GM21619 (cell line): Measurements from ENCODE around the gene CCR5.

Experiments used
- ATAC-seq: cut with Tn5 transposase; IDR thresholded peaks from one replicate; pipeline ENCODE4 v1.9.1; 2021; ENCODE audit not compliant: unreplicated experiment

Gene CCR5

DNA sequence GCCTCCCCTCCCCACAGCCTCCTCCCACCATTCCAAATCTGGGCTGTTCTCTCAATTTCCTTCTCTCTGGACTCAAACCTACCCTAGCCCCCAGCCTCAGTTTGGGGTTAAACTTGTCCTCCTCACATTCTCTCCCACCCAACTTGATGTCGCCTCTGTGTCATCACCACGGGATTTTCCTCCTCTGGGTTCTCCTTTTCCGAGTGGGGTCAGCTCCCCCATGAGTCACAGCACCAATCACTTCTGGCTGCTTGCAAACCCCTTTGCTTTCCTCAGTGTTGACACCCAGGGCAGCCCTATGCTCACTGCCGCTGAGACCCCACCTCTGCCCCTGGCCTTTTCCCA lies 35.7 kb downstream of the CCR5 start:
- no peak for ATAC-seq

DNA sequence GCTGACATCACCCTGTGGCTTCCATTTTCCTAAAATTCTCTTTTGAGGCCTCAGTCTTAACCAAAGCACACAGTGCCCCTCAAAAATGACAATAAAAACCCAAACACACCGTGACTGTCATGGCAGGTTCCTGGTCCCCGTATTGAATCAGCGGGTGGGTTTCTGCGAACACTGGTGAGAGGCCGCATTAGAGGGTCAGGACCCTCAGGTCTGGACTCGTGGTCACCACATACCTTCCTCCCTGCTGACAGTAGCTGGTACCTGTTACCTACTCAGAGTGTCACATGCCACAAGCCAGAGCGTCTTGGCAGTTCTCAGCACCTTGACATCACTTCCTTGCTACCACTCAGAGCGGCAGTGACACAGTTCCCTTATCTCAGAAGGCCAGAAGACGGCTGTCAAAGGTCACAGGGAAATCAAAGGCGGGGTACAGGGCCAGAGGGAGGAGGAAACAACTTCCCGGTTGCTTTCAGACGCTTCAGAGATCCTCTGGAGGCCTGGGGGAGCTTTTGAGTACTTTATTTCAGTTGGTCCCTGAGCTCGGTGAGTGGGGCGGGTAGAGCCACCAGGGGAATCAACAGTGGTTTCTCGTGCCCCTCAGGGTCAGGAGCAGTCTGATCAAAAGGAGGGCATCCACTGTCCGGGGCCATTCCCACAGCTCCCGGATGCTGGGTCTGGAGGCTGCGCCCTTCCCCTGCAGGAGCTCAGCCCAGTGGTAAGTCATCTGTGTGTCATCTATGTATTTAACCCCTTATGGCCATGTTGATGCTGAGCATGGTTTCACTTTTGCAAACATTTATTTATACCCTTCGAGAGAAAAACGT lies 36.3 kb downstream of the CCR5 start, which contains the start of the genes CCR5AS and CCRL2:
TSS of gene CCR5AS (minus strand) at position 279 of the 824 bp plus-strand sequence.
TSS of gene CCRL2 (plus strand) at position 472 of the 824 bp plus-strand sequence. CDS start 821 bp downstream, outside the sequence.
- no peak for ATAC-seq

DNA sequence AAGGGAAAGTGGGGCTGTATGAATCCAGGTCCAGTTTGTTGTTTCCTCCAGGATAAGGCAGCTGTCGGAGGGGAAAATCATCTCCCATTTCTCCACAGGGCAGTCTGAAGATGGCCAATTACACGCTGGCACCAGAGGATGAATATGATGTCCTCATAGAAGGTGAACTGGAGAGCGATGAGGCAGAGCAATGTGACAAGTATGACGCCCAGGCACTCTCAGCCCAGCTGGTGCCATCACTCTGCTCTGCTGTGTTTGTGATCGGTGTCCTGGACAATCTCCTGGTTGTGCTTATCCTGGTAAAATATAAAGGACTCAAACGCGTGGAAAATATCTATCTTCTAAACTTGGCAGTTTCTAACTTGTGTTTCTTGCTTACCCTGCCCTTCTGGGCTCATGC lies 37.2 kb downstream of the CCR5 start:
- ATAC-seq: no peak

DNA sequence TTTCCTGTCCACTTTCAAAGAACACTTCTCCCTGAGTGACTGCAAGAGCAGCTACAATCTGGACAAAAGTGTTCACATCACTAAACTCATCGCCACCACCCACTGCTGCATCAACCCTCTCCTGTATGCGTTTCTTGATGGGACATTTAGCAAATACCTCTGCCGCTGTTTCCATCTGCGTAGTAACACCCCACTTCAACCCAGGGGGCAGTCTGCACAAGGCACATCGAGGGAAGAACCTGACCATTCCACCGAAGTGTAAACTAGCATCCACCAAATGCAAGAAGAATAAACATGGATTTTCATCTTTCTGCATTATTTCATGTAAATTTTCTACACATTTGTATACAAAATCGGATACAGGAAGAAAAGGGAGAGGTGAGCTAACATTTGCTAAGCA lies 38.1 kb downstream of the CCR5 start:
- ATAC-seq: no peak

DNA sequence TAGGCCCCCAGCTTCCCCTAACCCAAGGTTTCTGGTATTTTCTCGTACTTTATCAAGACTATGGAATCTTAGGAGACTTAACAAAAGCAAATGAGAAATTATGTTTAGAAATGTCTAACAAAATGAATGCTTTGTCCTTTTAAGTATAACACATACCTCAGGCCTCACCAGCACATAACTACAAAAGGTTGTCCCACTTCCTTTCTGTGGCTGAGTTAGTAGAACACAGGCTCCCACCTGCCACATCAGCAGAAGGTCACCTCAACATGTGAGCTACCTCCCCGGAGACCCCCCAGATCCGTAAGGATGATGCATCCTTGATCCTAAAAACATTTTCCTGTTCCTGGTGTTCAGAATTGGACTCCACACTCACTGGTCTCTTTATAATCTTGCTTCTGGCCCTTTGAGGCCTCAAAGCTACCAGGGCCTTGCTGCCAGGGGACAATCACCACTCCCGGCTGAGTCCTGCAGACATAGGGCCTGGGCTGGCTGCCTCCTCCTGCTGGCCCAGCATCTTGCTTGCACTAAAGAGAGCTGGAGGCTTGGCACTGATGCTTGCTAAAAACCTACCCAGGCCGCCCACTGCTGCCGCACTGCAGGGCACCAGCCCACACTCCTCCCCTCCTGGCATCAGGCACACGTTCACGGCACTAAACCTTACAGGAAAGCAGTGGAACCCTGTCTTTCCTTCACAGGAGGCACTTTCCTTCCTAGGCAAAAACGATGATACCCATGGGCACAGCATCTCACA lies 39.2 kb downstream of the CCR5 start:
- ATAC-seq: no peak

DNA sequence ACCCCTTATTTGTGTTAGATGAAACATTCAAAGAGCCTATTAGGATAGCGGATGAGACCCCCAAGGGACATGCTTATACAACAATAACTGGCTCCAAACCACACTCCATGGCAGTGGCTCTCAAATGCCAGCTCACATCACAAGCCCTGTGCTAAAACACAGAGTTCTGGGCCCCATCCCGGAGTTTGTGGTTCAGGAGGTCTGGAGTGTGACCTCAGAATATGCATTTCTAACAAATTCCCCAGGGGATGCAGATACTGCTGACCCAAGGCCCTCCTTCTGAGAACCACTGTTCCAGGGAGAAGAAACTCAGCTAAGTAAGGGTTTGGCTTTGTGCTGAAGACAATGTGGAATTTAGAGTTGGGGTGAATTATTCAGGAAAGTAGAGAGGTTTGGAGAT lies 39.9 kb downstream of the CCR5 start:
- ATAC-seq: no peak

DNA sequence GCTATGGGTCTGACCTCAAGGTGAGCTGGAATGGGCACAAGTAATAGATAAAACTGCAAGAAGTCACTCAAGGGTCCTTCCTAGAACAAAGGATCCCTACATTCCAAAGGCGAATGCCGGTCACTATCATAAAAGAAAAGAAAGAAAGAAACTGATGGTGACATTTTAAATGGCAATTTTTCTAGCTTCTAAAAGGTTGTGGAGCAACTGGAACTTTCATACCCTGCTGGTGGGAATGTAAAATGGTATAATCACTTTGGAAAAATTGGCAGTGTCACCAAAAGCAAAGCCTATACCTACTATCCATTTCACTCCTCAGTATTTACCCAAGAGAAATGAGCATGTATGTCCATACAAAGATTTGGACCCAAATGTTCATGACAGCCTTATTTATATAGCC lies 40.5 kb downstream of the CCR5 start:
- ATAC-seq: no peak

DNA sequence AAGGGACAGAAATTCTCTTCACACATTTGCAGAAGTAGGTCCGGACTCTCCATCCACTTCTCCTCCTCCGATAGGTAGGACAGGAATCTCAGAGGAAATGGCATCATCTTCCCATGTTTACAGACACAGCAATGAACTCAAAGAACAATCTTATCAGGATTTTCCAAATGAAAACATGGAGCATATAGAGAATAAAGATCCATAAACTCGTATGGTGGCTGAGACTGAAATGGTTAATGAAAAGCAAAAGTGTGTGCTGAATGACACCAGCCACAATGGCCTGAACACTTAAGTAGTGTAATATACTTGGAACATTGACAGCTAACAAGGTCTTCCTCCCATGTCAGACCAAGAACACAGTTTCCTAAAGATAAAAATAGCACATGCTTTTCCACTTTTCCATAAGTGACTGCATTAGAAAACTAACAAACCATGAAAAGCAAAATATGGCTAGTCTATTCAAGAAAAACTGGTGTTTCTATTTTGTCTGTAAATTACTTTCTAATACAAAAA lies 42.1 kb downstream of the CCR5 start:
- no peak for ATAC-seq

DNA sequence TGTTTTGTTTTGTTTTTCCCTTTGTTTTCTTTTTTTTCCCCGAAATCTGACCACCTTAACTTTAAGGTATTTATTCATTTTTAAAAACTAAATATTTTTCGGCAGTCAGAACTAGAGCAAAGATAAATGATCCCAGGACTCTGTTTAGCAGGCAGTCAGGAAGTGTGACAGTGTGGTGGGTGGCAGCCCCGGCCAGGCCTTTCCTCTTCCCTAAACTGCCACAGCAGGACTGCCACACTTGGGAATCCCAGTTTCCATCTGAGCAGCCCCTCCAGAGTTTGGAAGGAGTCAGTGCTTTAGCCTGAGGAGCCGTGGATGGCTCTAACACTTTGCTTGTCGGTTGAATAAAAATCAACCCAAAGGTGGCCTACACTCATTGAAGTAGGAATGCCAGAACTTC lies 43.2 kb downstream of the CCR5 start:
- ATAC-seq: no peak

DNA sequence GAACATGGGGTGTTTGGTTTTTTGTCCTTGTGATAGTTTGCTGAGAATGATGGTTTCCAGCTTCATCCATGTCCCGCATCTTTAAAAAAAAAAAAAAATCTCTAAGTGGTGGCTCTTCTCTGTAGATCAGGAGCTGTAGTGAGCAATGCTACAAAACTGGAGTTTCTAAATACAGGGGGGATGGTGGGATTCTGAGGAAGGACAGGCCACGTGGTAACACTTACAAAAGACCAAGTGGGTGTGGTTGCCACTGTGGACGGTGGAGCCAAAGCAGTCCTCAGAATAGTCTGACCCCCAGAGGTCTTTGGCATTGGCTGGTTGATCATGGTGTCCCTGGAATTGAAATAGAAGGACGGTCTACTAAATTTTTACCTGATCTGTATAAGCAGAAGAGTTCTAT lies 44.0 kb downstream of the CCR5 start:
- ATAC-seq: no peak

DNA sequence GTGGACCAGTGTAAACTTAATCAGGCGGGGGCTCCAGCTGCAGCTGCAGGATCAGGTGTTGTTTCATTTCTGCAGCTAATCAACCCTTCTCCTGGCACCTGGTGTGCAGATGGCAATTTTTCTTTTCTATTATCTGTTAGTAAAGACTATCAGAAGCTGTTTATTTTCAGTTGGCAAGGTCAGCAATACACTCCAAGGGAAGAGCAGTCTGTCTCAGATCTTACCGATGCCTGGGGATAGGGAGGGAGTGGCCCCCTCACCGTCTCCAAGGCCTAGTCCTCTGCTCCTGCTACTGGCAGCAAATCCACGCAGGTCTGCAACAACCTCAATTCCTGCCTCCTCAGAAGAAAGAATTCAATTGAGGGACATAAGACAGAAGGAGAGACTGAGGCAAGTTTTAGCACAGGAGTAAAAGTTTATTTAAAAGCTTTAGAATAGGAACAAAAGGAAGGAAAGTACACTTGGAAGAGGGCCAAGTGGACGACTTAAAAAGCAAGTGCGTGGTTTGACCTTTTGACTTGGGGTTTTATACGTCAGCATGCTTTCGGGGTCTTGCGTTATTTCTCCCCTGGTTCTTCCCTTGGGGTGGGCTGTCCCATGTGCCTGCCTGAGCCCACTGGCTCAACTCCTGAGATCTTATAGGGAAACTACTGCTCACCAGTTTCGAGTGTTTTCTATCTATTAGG lies 45.5 kb downstream of the CCR5 start:
- ATAC-seq: no peak

DNA sequence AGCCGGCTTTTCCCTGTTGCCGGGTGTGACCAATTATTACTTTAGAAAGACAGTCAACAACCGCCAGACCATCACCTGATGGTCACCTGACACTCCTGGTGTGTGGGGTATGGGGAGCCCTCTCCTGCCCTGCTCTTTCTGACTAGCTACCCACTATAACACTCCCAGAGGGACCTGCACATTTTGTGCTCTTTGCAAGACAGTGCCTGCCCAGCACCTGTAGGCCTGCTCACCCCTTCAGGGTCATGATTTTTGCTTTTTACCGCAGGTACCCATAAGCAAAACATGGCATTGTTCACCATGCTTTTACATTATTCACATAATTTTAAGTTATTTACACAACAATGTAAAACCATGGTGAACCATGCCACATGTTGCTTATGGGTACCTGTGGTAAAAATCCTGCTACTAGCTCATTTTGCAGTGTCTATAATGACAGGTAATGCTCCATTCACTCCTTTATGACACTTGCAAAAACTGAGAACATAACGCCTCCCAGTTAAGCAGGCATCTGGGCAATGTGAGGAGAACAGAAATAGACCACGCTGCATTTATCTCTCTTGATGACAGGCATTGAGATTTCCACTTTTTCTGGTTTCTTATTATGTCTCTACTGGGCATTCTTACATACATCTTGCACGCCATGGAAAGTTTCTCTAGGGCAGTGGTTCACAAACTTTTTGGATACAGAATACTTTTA lies 46.2 kb downstream of the CCR5 start:
- ATAC-seq: no peak

DNA sequence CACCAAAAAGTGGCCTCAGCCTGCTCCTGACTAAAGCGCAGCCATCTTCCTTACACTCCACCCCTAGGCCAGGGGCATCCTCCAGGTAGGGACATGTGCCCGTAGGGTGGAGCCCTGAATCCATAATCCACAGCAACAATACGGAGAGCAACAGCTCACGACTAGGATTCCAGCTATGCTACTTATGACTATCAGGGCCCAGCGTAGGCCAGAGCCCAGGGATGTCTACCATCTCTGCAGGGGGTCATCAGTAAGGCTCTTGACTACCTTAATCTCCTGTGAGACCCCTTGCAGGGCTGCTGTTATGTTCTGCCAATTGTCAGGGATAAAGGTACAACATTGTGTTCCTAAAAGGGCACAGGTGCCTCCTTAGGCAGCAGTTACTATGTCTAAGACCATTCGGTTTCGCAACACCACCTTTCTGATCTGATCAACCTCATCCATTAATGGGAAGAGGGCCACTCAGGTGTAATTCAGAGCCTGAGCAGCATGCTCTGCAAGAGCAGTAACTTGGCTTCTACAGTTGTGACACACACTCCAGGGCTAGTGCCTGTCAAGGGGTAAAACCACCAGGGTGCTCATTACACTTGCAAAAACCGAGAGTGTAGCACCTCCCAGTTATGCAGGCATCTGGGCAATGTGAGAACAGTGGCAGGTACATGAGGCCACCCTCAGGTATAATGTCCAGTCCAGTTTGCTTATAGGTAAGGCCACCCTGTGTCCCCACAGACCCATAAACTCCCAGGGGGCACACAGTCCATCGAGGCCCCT lies 47.3 kb downstream of the CCR5 start:
- no peak for ATAC-seq

DNA sequence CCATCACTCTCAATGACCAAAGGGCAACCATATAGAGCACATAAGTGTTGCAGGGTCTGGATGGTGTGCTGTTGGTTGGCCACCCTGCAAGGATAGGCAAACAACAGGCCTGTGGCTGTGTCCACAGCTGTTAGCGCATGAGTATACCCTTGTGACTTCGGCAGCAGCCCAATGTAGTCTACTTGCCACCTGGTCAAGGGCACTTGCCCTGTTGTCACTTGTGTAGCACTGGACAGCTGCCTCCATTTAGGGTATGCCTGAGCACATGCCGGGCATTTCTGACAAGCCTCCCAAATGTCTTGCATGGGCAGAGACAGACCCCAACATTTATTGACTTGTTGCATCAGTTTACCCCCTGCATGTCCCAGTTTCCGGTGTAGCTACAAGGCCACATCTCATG lies 49.1 kb downstream of the CCR5 start:
- no peak for ATAC-seq

DNA sequence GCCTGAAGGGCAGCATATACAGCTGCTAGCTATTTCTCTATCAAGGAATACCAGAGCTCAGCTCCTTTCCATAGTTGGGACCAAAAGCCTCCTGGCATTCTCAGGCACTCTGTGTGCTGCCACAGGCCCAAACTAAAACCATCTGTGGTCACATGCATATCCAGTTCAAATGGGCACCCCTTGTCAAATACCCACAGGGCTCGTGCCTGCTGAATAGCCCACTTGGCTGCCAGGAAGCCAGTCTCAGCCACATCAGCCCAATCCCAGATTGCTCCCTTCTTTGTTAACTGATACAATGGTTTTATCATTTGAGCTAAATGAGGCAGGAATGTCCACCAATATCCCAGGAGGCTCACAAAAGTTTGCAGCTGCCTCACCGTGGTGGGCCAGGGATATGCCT lies 50.2 kb downstream of the CCR5 start:
- ATAC-seq: no peak

DNA sequence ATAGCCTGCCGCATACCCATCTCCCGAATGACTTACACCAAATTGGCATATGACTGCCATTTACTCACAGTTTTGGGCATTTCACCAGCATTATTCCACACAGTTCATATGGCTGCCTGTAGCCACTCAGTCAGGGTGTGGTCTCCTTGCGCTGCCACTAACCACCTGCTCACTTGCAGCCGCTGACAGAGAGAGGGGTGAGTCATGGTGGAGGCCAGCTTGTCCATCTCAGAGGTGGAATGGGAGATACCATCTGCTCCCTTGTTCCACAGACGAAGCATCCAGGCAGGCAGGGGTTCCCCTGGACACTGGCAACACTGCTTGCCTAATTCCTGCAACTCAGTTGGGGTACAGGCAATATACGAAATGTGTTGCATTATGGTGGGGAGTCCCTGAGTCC lies 51.9 kb downstream of the CCR5 start:
- ATAC-seq: no peak

DNA sequence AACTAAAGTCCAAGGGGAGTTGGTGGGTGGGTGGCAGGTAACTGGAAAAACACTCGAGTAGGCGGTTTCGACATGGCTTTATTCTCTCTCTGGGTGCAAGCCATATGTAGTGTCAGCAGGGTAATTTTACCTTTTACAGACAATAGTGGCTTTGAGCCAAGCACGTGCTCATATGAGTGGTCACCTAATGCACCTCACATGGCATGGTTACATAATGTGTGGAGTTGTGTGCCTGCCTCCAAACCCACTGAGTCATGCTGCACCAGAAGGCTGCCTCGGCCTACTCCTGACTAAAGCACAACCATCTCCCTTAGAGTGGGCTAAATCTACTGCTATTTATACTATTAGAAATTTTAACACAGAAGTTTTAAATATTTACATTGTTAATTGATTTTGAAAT lies 52.8 kb downstream of the CCR5 start:
- ATAC-seq: no peak
